DND-41 (cell line): ENCODE measurements around the gene HOXA9.

Experiments
- ATAC-seq: fragments of 200-7000 bp; cut with Tn5 transposase; 3 replicates; pipeline ENCODE4 v1.9.1; 2021; ENCODE audit warnings: low read depth; ENCODE audit not compliant: insufficient read depth
- DNase-seq: peaks from one replicate; pipeline ENCODE4 v3.0.0-alpha.2; 2020
- H2AFZ ChIP-seq: 2 replicates; pipeline ENCODE4 v1.6.0; 2012; ENCODE audit warnings: low read depth, low read length
- H3K27ac ChIP-seq: 2 replicates; pipeline ENCODE4 v1.5.1; 2012; ENCODE audit warnings: low read length, inconsistent platforms
- H3K27me3 ChIP-seq: fragments of 200-600 bp; sonication (generic); 2 replicates; pipeline ENCODE4 v1.6.0; 2012; ENCODE audit warnings: low read length, mild to moderate bottlenecking, inconsistent platforms; ENCODE audit not compliant: insufficient read depth, poor library complexity
- H3K36me3 ChIP-seq: 2 replicates; pipeline ENCODE4 v1.5.1; 2012; ENCODE audit warnings: low read length, inconsistent platforms; ENCODE audit not compliant: insufficient read depth
- H3K4me1 ChIP-seq: 2 replicates; pipeline ENCODE4 v1.5.1; 2012; ENCODE audit warnings: mild to moderate bottlenecking, low read length; ENCODE audit not compliant: insufficient read depth
- H3K4me2 ChIP-seq: 2 replicates; pipeline ENCODE4 v1.6.0; 2012; ENCODE audit warnings: mild to moderate bottlenecking, moderate library complexity, low read length, inconsistent platforms; ENCODE audit not compliant: insufficient read depth
- H3K4me3 ChIP-seq, 2 experiments: fragments of 200-600 bp in 1 of 2; shearing (Covaris generic) in 1 of 2; 2 replicates each; pipeline ENCODE4 v1.5.1; 2012 to 2016; ENCODE audit warnings: inconsistent platforms in 2 of 2, low read length in 2 of 2, mild to moderate bottlenecking in 2 of 2, low read depth in 1 of 2, moderate library complexity in 1 of 2
- H3K79me2 ChIP-seq: 2 replicates; pipeline ENCODE4 v1.6.0; 2012; ENCODE audit warnings: low read length, inconsistent platforms; ENCODE audit not compliant: insufficient read depth
- H3K9ac ChIP-seq: 2 replicates; pipeline ENCODE4 v1.6.0; 2012; ENCODE audit warnings: low read depth, mild to moderate bottlenecking, inconsistent platforms, low read length, moderate library complexity
- H3K9me3 ChIP-seq: 2 replicates; pipeline ENCODE4 v1.5.1; 2012; ENCODE audit warnings: low read length, moderate library complexity, mild to moderate bottlenecking, inconsistent platforms; ENCODE audit not compliant: insufficient read depth, severe bottlenecking
- H4K20me1 ChIP-seq: 2 replicates; pipeline ENCODE4 v1.6.0; 2012; ENCODE audit warnings: low read length; ENCODE audit not compliant: insufficient read depth
- EZH2 ChIP-seq: IDR thresholded peaks from 3 replicates; pipeline ENCODE4 v1.6.1; 2012; ENCODE audit warnings: borderline replicate concordance, low read depth, mild to moderate bottlenecking, moderate library complexity, low read length, inconsistent platforms; ENCODE audit not compliant: severe bottlenecking
- TF ChIP-seq, protein P1 (sequence below): IDR thresholded peaks from 2 replicates; pipeline ENCODE4 v1.5.1; 2012; ENCODE audit warnings: borderline replicate concordance, low read length, moderate library complexity, mild to moderate bottlenecking; ENCODE audit not compliant: poor library complexity, severe bottlenecking; ENCODE audit errors: extremely low read depth

HOXA9 gene

GRCh38 chr7:27114881-27115220, 50.5 kb downstream of the HOXA9 start:
- Histone ChIP-seq H3K79me2 (no peaks in the 10 kb centered on the region), H3K27ac (no peak overlapping the region), H3K27me3 (no peaks in the 10 kb centered on the region), H3K4me2 (no peak overlapping the region), H2AFZ (no peak overlapping the region), H4K20me1 (no peaks in the 10 kb centered on the region), H3K36me3 (no peaks in the 10 kb centered on the region), H3K9me3 (no peaks in the 10 kb centered on the region), H3K9ac (no peak overlapping the region), H3K4me3 (no peak overlapping the region), H3K4me1 (no peaks in the 10 kb centered on the region)
- DNase-seq (no peak), ATAC-seq (no peak)
- TF ChIP-seq, protein P1, sequence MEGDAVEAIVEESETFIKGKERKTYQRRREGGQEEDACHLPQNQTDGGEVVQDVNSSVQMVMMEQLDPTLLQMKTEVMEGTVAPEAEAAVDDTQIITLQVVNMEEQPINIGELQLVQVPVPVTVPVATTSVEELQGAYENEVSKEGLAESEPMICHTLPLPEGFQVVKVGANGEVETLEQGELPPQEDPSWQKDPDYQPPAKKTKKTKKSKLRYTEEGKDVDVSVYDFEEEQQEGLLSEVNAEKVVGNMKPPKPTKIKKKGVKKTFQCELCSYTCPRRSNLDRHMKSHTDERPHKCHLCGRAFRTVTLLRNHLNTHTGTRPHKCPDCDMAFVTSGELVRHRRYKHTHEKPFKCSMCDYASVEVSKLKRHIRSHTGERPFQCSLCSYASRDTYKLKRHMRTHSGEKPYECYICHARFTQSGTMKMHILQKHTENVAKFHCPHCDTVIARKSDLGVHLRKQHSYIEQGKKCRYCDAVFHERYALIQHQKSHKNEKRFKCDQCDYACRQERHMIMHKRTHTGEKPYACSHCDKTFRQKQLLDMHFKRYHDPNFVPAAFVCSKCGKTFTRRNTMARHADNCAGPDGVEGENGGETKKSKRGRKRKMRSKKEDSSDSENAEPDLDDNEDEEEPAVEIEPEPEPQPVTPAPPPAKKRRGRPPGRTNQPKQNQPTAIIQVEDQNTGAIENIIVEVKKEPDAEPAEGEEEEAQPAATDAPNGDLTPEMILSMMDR, result no peak
- TF ChIP-seq EZH2, result no peak

DNA sequence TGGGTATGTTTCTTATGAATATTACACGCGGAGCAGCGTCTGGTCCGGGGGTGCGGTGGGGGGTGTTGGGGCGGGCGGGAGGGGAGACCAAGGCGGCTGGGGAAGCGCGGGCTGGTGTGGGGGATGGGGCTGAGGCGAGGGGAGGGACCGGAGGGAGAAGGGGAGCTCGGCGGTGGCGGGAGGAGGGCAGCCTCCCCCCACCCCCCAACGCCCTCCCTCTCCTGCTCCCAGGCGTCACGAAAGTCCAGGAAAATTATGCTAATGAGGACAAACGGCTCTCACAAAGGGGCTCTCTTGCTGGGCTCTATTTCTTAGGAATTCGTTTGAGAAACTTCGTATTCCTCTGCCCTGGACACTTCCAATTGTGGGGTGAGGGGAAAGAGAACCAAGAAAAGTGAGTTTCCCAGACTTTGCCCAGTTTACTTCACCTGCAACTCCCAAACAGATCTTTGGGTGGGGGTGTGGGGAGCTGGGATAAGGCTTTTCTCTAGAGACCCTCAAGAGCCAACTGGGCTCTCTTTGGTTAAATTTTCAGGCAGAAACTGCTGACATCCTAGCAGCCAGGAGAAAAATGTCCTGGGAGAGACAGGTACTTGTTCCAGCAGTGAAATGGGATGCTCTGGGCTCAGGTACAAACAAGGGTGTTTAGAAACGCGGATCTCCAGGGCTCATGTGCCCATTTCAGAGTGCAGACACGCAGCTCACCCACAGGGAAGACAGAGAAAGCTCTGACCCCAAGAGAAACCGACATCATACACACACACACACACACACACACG, 51.2 kb downstream of the HOXA9 start:
- TF ChIP-seq, protein P1, result no peak
- TF ChIP-seq EZH2, result no peak
- Histone ChIP-seq H4K20me1 (no peaks in the 10 kb centered on the region), H3K4me2 (no peak overlapping the region), H3K27me3 (no peaks in the 10 kb centered on the region), H3K9me3 (no peaks in the 10 kb centered on the region), H3K27ac (no peak overlapping the region), H3K4me3 (no peak overlapping the region), H2AFZ (no peak overlapping the region), H3K9ac (no peak overlapping the region), H3K79me2 (no peaks in the 10 kb centered on the region), H3K36me3 (no peaks in the 10 kb centered on the region), H3K4me1 (no peaks in the 10 kb centered on the region)
- ATAC-seq, result no peak
- DNase-seq, result no peak

DNA sequence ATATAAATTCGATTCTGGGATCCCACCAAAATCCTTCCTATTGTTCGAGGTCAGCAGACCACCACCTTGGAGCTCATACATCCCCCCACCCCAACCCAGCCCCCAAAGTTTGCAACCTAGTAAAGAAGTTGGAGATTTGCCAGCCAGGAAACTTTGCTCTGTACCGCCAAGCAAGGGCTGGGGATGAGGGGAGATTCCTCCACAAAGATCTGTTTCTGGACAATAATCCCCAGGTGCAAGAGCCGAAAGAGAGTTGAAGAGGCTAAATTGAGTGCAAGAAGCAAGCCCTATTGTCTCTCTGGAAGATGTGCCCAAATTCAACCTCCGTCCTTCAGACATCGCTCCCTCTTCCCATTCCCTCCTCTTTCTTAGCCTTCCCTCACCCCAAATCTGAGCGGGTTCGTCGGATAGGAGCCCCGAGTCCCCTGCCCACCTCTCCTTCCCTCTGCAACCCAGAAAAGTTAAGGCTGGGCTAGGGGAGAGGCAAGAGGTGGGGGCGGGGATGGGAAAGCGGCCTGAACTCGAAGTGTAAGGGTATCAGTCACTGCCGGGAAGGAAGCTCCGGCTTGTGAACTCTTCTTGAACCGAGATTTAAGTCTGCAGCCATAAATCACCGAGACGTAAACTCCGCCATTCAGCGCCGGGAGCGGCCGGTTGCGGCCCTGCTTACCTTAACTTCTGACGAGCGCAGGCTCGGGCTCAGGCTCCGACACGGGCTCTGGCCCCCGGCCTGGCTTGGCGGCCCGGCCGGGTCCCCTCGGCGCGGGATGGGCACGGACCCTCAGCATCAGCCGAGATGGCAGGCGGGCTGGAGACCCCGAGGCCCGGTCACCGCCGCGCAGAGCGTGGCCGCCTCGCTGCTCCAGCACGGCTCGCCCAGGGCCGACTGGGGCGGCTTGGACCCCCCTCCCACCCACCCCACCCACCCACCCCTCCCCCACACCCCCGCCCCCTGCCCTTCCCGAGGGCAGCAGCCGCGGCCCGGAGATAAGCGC, 52.1 kb downstream of the HOXA9 start:
- no peak for TF ChIP-seq EZH2
- TF ChIP-seq, protein P1, result no peak
- Histone ChIP-seq H3K79me2 (no peaks in the 10 kb centered on the region), H3K4me3 (no peak overlapping the region), H3K27me3 (no peaks in the 10 kb centered on the region), H3K9ac (no peak overlapping the region), H3K9me3 (no peaks in the 10 kb centered on the region), H3K36me3 (no peaks in the 10 kb centered on the region), H4K20me1 (no peaks in the 10 kb centered on the region), H3K4me1 (no peaks in the 10 kb centered on the region), H2AFZ (no peak overlapping the region), H3K27ac (no peak overlapping the region), H3K4me2 (no peak overlapping the region)
- ATAC-seq, result no peak
- no peak for DNase-seq
